ENCODE measurements around the gene CERS2.
"Not testable (repeated sequence)": the region's sequence is repeated elsewhere in the genome, so short reads cannot be mapped to it uniquely, and the experiment has no call there.

CERS2 gene

GRCh38 chr1:150969626-150970025 lies 5.0 kb downstream of the CERS2 start:
- DNase-seq, result no peak

- no peak for DNase-seq
These were observed 6.1 kb downstream of the CERS2 start for GRCh38 chr1:150968491-150968890.

- no peak for DNase-seq
These were observed 6.7 kb downstream of the CERS2 start for GRCh38 chr1:150967936-150968335.

- no peak for DNase-seq
These were observed 8.6 kb downstream of the CERS2 start for GRCh38 chr1:150966011-150966410.

- DNase-seq, result no peak
These were observed 9.0 kb downstream of the CERS2 start for GRCh38 chr1:150965605-150966004.

- DNase-seq, result no peak
These were observed 10.5 kb downstream of the CERS2 start for GRCh38 chr1:150964164-150964489.

GRCh38 chr1:150963321-150964163 lies 11.1 kb downstream of the CERS2 start:
- no peak for DNase-seq

- DNase-seq, result no peak
These were observed 12.9 kb downstream of the CERS2 start for GRCh38 chr1:150961756-150962155.

- no peak for DNase-seq
These were observed 14.0 kb downstream of the CERS2 start for GRCh38 chr1:150960646-150961045.

GRCh38 chr1:150957666-150958065 lies 17.0 kb downstream of the CERS2 start:
- no peak for DNase-seq

GRCh38 chr1:150955280-150955679 lies 19.4 kb downstream of the CERS2 start:
- DNase-seq, result no peak

GRCh38 chr1:150954708-150955107 lies 19.9 kb downstream of the CERS2 start:
- no peak for DNase-seq

- DNase-seq, result no peak
These were observed 29.8 kb downstream of the CERS2 start for GRCh38 chr1:150944856-150945255.

GRCh38 chr1:150931773-150932172 lies 42.9 kb downstream of the CERS2 start:
- DNase-seq, result peak in 1 of 2 donors; percentile 29

GRCh38 chr1:150928775-150929174 lies 45.9 kb downstream of the CERS2 start:
- DNase-seq, result not testable (repeated sequence)

- no peak for DNase-seq
These were observed 46.3 kb downstream of the CERS2 start for GRCh38 chr1:150928286-150928685.

- DNase-seq, result no peak
These were observed 47.0 kb downstream of the CERS2 start for GRCh38 chr1:150927624-150928023.

GRCh38 chr1:150926097-150926741 lies 48.4 kb downstream of the CERS2 start, which contains the start of gene SETDB1:
Gene SETDB1, plus strand, starts transcription at chr1:150926363. Its CDS starts 1,352 bp downstream, at chr1:150927715.
- DNase-seq, result peak; percentile 97 to 98

- DNase-seq, result peak in 1 of 2 donors; percentile 14
These were observed 49.6 kb downstream of the CERS2 start for GRCh38 chr1:150925080-150925479.

- peak; percentile 79 to 82 for DNase-seq
These were observed 52.1 kb downstream of the CERS2 start for GRCh38 chr1:150922519-150922975.

GRCh38 chr1:150917387-150917786 lies 57.2 kb downstream of the CERS2 start:
- DNase-seq, result no peak
